WERI-Rb-1 (cell line): ENCODE measurements around the gene FOXP2.
A peak's percentile ranks its signal among the peaks of the same experiment; 100 is the strongest.
"Not testable (repeated sequence)": the region's sequence is repeated elsewhere in the genome, so short reads cannot be mapped to it uniquely, and the experiment has no call there.

ENCODE experiments used
- DNase-seq: peaks from one replicate; pipeline ENCODE4 v3.0.0-alpha.2; 2020
- H3K27ac ChIP-seq: fragments of 250-450 bp; sonication (Bioruptor Pico); 2 replicates; pipeline ENCODE4 v1.5.1; 2020; ENCODE audit warnings: mild to moderate bottlenecking, moderate library complexity
- H3K27me3 ChIP-seq: fragments of 250-450 bp; sonication (Bioruptor Pico); 2 replicates; pipeline ENCODE4 v1.5.1; 2021; ENCODE audit warnings: mild to moderate bottlenecking, low read depth, moderate library complexity; ENCODE audit not compliant: insufficient read depth, severe bottlenecking
- H3K36me3 ChIP-seq: fragments of 250-450 bp; sonication (Bioruptor Pico); 2 replicates; pipeline ENCODE4 v1.5.1; 2020; ENCODE audit warnings: mild to moderate bottlenecking, moderate library complexity
- H3K4me3 ChIP-seq: 2 replicates; pipeline ENCODE4 v1.5.1; 2011; ENCODE audit warnings: low read depth, mild to moderate bottlenecking, control low read depth, low read length
- H3K9me3 ChIP-seq: fragments of 250-450 bp; sonication (Bioruptor Pico); 2 replicates; pipeline ENCODE4 v1.5.1; 2021; ENCODE audit warnings: mild to moderate bottlenecking, moderate library complexity; ENCODE audit not compliant: severe bottlenecking
- TF ChIP-seq, protein P1 (sequence below): IDR thresholded peaks from 2 replicates; pipeline ENCODE4 v1.5.1; 2011; ENCODE audit warnings: low read depth, mild to moderate bottlenecking, control low read depth, inconsistent platforms, low read length

Gene FOXP2

DNA sequence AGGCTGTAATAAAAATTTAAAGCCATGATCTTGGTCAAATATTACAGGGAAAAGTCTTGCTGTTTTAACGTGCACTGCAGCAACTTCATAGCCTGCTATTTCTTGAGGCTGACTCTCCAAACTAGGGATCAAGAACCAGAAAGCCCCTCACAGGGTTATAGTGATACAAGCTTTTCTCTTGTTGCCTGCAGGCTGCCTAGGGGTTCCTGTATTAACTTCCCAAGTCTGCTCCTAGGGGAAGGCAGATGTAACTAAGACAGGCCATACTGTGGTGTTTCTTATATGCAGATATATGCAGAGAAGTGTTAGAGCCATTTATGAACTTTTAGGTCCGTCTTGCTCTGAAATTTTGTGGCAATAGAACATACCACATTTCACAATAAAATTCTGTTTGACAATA, 175.7 kb downstream of the FOXP2 start:
- TF ChIP-seq, protein P1, sequence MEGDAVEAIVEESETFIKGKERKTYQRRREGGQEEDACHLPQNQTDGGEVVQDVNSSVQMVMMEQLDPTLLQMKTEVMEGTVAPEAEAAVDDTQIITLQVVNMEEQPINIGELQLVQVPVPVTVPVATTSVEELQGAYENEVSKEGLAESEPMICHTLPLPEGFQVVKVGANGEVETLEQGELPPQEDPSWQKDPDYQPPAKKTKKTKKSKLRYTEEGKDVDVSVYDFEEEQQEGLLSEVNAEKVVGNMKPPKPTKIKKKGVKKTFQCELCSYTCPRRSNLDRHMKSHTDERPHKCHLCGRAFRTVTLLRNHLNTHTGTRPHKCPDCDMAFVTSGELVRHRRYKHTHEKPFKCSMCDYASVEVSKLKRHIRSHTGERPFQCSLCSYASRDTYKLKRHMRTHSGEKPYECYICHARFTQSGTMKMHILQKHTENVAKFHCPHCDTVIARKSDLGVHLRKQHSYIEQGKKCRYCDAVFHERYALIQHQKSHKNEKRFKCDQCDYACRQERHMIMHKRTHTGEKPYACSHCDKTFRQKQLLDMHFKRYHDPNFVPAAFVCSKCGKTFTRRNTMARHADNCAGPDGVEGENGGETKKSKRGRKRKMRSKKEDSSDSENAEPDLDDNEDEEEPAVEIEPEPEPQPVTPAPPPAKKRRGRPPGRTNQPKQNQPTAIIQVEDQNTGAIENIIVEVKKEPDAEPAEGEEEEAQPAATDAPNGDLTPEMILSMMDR: no peak
- Histone ChIP-seq H3K36me3 (no peaks in the 10 kb centered on the region), H3K9me3 (no peaks in the 10 kb centered on the region), H3K27ac (no peak overlapping the region), H3K27me3 (no peaks in the 10 kb centered on the region), H3K4me3 (no peak overlapping the region)
- no peak for DNase-seq

- Histone ChIP-seq H3K4me3 (no peak overlapping the region), H3K27ac (no peak overlapping the region), H3K36me3 (no peaks in the 10 kb centered on the region), H3K27me3 (no peaks in the 10 kb centered on the region), H3K9me3 (no peaks in the 10 kb centered on the region)
- TF ChIP-seq, protein P1: no peak
- DNase-seq: no peak
These were observed 184.3 kb downstream of the FOXP2 start for GRCh38 chr7:114598946-114599345.

DNA sequence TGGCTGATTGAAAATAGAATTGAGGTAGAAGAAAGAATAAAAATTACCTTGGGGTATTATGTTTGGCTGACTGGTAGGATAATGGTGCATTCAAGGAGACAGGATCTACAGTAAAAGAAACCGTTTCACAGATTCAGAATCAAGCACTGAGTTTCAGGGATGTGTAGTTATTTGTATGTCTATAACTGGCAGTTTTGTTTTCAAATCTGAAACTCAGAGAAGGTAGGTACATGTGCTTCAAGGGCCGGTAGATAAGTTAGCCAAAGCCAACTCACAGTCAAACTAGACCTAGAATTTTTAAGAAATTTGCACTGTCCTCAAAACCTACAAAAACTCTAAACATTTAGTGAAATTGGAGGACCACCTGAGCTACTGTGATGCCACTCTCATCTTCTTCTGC, 191.5 kb downstream of the FOXP2 start:
- TF ChIP-seq, protein P1: no peak
- no peak for DNase-seq
- no peaks in the 10 kb centered on the region; the same call in 1 of the 2 replicates for H3K36me3 ChIP-seq

DNA sequence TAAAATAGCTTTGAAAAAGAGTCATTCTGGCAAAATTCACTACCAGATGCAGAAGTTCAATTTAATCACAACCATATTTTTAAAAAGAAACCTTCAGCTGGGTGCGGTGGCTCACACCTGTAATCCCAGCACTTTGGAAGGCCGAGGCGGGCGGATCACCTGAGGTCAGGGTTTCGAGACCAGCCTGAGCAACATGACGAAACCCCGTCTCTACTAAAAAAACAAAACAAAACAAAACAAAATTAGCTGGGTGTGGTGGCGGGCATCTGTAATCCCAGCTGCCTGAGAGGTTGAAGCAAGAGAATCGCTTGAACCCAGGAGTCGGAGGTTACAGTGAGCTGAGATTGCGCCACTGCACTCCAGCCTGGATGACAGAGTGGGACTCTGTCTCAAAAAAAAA, 194.2 kb downstream of the FOXP2 start:
- H3K27me3 ChIP-seq, H3K9me3 ChIP-seq, H3K4me3 ChIP-seq, H3K36me3 ChIP-seq, H3K27ac ChIP-seq, DNase-seq: not testable (repeated sequence)

More for the DNA sequence above, 191.5 kb downstream of the FOXP2 start:
- H3K4me3 ChIP-seq: no peak overlapping the region
- H3K27ac ChIP-seq: no peak overlapping the region
- no peaks in the 10 kb centered on the region for H3K9me3 ChIP-seq
- no peaks in the 10 kb centered on the region for H3K27me3 ChIP-seq

GRCh38 chr7:114620208-114620607, 205.6 kb downstream of the FOXP2 start:
- DNase-seq: peak; percentile 19
- H3K4me3 ChIP-seq: peak overlapping the region; percentile 8; the same call in 1 of the 2 replicates
- peak overlapping the region; percentile 79 for H3K27ac ChIP-seq
- TF ChIP-seq, protein P1: no peak
- no peaks in the 10 kb centered on the region for H3K36me3 ChIP-seq
- no peaks in the 10 kb centered on the region for H3K27me3 ChIP-seq
- H3K9me3 ChIP-seq: no peaks in the 10 kb centered on the region

DNA sequence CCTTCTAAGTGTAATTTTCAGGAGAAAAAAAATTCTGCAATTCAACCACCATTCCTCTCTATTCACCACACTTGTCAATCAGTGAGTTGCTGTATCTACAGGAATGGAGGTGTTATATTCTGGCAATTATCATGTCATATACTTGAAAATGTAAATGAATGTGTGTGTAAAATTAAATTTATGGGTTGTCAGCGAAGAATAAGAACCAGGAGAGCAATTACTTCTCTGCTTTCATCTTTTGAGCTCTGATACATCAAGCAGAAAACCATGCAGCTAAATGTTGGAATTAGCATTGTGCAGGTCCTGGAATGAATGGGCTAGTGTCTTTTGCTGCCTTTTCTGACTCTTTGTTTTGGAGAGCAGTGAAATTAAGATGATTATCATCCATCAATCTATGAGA, 207.6 kb downstream of the FOXP2 start:
- TF ChIP-seq, protein P1: no peak
- Histone ChIP-seq H3K27me3 (no peaks in the 10 kb centered on the region), H3K9me3 (no peaks in the 10 kb centered on the region), H3K36me3 (no peaks in the 10 kb centered on the region), H3K4me3 (no peak overlapping the region), H3K27ac (peak overlapping the region; percentile 79)
- DNase-seq: no peak
